ENCODE data around the gene RGPD8.
"Not testable (repeated sequence)": the region's sequence is repeated elsewhere in the genome, so short reads cannot be mapped to it uniquely, and the experiment has no call there.

RGPD8 gene

GRCh38 chr2:112434890-112435715 is 1.7 kb upstream of the RGPD8 start:
- not testable (repeated sequence) for DNase-seq

- no peak for DNase-seq
Measured at GRCh38 chr2:112433932-112434730, 686 bp upstream of the RGPD8 start.

- not testable (repeated sequence) for DNase-seq
Measured at GRCh38 chr2:112432735-112433479, 538 bp downstream of the RGPD8 start.

- DNase-seq, result not testable (repeated sequence)
Measured at GRCh38 chr2:112432390-112432734, 1.1 kb downstream of the RGPD8 start.

- not testable (repeated sequence) for DNase-seq
Measured at GRCh38 chr2:112431587-112432295, 1.7 kb downstream of the RGPD8 start.

- DNase-seq, result not testable (repeated sequence)
Measured at GRCh38 chr2:112424553-112424952, 8.9 kb downstream of the RGPD8 start.

- DNase-seq, result not testable (repeated sequence)
Measured at GRCh38 chr2:112416860-112417259, 16.6 kb downstream of the RGPD8 start.

GRCh38 chr2:112360055-112360454 is 73.4 kb downstream of the RGPD8 start:
- not testable (repeated sequence) for DNase-seq

GRCh38 chr2:112354335-112354734 is 79.1 kb downstream of the RGPD8 start:
- DNase-seq, result not testable (repeated sequence)

GRCh38 chr2:112352809-112353603 is 80.4 kb downstream of the RGPD8 start:
- not testable (repeated sequence) for DNase-seq

GRCh38 chr2:112352292-112352691 is 81.2 kb downstream of the RGPD8 start:
- not testable (repeated sequence) for DNase-seq

GRCh38 chr2:112345030-112346027 is 88.1 kb downstream of the RGPD8 start:
- DNase-seq, result no peak

GRCh38 chr2:112343827-112344585 is 89.4 kb downstream of the RGPD8 start:
- DNase-seq, result no peak

- no peak for DNase-seq
Measured at GRCh38 chr2:112342067-112342550, 91.3 kb downstream of the RGPD8 start.

GRCh38 chr2:112340475-112341267 is 92.8 kb downstream of the RGPD8 start:
- no peak for DNase-seq

GRCh38 chr2:112339986-112340385 is 93.5 kb downstream of the RGPD8 start:
- no peak for DNase-seq

GRCh38 chr2:112335600-112335999 is 97.8 kb downstream of the RGPD8 start:
- DNase-seq, result no peak

- no peak for DNase-seq
Measured at GRCh38 chr2:112332123-112332696, 101.2 kb downstream of the RGPD8 start.
